Activated gamma-delta T cell (primary cell): ENCODE results near the gene CMPK1.

Experiments
- DNase-seq: peaks from one replicate; lab custom pipeline; 2025; lab: John Stamatoyannopoulos, UW

The CMPK1 gene

DNA sequence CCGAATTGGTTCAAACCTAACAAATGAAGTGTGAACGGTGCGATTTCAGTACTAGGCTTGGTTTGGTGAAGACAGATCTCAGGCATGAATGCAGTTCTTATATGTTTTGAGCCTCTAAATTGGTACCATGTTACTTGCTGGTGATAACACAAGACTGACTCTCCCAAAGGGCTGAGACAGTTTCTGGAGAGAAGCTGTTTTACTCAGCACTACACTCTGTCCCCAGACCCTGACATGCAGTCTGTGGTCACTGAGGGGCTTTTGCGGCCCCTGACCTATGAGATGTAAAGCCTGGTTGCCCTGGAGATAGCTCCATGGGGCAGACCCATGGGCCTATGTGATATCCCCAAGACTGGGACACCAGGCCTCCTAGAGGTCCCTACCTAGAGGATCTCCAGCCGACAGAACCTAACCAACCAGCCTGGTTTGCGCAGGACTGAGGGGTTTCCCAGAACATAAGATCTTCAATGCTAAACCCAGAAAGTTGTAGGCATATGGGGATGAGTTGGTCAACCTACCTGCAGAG lies 63.1 kb downstream of the CMPK1 start:
- no peak for DNase-seq

DNA sequence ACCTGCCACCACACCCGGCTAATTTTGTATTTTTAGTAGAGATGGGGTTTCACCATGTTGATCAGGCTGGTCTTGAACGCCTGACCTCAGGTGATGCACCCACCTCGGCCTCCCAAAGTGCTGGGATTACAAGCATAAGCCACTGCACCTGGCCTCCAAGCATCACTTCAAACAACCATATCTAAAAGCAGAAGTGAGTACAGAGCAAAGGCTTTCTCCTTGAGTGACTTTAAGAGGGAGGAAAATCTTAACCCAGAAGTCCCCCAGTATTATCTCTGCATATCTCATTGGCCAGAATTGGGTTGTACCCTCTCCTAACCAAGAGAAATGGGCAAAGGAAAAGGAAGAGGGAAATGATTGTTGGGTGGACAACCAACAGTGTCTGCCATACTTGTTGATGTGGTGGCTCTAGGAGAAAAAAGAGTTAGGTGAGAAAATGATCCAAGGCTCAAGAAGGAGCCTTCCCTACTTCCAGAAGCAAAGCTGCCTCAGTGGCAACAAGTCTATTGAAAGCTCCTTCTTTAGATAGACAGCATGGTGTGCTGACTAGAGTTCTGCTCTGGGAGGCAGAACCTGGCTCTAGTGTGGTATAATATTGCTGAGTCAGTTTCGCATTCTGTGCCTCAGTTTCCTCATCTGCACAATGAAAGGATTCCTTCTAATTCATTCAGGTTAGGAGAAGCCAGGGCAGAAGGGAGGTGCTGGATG lies 65.7 kb downstream of the CMPK1 start:
- no peak for DNase-seq

- DNase-seq = no peak
These were observed 66.2 kb downstream of the CMPK1 start for GRCh38 chr1:47399846-47400155.

GRCh38 chr1:47401761-47402160 lies 68.2 kb downstream of the CMPK1 start:
- DNase-seq = no peak

DNA sequence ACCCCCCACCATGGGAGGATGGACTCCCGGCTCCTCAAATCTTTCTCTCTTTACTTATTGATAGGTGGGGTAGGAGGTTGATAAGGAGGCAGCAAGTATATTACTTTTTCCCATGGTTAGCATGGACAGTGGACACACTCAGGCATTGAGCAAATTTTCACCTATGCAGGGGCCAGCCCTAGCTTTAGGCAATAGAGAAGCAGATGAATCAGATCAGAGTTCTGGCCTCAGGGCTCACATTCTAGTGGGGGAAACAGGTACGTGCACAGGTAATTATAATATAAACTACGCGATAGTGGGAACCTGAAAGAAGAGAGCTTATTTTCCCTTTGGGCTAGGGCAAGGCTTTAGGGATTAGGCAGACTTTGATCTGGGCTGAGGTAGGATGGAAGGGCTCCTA lies 69.0 kb downstream of the CMPK1 start:
- no peak for DNase-seq

DNA sequence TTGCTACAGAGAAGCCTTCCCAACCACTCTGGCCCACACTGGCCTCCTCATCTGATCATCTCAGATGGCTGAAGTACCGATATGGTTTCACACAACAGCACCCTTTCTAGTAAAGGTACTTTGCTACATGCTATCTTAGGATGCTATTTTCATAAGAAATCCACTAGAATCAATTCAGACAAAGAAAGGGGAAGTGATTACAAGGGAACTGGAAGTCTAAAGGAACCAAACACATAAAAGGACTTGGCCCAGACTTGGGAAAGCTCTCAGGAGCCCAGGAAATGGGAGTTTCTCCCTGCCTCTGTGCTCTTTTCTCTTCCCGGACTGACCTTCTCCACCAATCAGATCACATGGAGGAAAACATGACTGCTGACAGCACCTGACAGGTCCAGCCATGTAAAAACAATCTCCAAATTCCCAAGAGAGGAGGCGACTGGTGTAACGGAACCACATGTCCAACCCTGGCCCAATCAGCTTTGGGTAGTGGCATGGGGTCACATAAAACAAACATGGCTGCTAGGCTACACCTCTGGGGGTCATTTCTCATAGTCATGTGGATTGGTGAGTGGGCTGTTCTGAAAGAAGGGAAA lies 69.8 kb downstream of the CMPK1 start:
- no peak for DNase-seq

- no peak for DNase-seq
These were observed 72.1 kb downstream of the CMPK1 start for GRCh38 chr1:47405697-47406096.

DNA sequence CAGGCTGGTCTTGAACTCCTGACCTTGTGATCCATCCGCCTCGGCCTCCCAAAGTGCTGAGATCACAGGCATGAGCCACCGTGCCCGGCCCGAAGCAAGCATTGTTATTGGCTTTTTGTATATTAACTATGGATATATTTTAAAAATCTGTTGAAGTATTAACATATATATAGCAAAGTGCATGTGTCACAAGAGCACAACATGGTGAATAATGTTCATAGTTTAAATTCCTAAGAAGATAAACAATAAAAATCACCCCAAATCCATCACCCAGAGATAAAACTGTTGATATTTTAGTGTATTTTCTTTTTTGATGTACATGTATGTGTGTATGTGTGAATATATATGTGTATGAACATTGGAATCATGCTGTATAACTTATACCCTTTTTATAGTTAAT lies 73.4 kb downstream of the CMPK1 start:
- DNase-seq = no peak

- no peak for DNase-seq
These were observed 73.9 kb downstream of the CMPK1 start for GRCh38 chr1:47407481-47407880.

- DNase-seq = no peak
These were observed 75.9 kb downstream of the CMPK1 start for GRCh38 chr1:47409311-47410067.

DNA sequence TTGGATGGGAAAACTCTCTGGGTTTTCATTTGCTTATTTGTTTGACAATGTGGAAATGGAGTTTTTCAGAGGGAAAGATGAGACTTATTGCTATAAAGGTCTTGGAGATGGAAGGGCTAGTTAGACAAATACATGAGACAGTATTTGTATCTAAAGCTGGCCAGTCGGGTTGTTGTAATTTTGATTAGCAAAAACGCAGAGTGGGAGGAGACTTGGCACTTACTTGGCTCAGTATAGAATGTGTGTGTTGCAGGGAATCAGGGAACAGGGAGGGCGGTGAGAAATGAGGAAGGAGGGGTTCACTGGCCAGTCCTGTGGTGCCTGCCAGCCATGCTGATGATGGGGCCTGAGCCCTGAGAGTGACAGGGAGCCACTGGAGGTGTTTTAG lies 76.5 kb downstream of the CMPK1 start:
- no peak for DNase-seq

DNA sequence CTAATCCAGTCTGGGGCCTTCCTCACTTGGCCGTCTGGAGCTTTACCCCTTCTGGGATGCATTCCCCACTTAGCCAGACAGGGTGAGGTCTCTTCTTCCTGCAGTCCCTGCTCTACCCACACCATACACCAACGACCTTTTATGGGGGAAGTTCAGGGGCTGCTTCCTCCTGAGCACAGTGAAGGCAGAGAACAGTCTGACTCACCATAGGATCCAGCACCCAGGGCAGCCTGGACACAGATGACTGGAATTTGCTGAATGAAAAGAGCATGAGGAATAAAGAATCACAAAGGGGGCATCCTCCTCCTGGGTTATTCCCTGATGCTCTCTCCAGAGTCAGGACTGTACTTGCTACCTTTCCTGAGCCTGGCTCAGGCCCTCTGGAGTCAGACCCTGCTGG lies 77.8 kb downstream of the CMPK1 start:
- no peak for DNase-seq

DNA sequence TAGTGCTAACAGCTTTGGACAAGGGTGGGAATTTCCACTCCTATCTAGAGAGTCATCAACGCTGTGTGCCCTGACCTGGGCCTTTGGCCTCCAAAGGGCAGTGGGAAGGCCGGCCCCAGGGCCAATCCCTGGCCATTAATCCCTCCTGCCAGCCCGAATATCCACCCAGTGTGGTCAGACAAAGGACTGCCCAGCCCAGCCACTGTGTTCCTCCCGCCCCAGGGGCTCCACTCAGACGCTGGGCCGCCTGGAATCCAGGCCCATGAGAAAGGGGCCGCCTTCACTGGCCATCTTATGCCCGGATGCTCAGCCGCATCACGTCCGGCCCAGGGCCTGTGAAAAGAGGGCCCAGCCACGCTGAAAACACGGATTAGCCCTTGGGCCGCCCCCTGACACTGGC lies 78.8 kb downstream of the CMPK1 start:
- DNase-seq = no peak

DNA sequence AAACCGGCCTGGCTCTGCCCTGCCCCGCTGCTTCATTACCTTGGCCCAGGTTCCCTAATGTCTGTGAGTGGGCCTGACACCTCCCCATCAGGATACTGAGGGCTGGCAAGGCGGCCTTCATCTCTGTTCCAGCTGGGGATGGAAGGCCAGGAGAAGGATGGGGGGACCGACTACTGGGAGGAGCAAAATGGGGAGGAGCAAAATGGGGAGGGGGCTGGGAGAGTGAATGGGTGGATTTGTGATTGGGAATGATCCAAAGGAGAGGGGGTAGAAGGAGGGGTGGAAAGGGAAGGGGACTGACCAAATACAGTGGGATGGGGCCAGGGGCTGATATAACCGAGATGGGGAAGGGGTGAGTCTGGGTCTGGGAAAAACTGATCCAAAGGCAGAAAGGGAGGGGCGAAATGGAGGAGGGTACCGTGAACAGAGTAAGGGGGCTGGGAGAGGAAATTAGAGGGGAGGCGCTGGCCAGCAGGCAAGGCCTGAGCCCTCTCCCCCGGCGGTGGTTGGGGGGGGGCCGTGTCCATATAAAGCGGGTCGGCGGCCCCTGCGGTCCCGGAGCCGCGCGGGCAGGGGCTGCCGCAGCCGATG lies 82.2 kb downstream of the CMPK1 start, which contains the start of gene FOXE3:
FOXE3 (plus strand) TSS at position 558 of the 591 bp plus-strand sequence; CDS start at position 589, 31 bp downstream.
- no peak for DNase-seq

DNA sequence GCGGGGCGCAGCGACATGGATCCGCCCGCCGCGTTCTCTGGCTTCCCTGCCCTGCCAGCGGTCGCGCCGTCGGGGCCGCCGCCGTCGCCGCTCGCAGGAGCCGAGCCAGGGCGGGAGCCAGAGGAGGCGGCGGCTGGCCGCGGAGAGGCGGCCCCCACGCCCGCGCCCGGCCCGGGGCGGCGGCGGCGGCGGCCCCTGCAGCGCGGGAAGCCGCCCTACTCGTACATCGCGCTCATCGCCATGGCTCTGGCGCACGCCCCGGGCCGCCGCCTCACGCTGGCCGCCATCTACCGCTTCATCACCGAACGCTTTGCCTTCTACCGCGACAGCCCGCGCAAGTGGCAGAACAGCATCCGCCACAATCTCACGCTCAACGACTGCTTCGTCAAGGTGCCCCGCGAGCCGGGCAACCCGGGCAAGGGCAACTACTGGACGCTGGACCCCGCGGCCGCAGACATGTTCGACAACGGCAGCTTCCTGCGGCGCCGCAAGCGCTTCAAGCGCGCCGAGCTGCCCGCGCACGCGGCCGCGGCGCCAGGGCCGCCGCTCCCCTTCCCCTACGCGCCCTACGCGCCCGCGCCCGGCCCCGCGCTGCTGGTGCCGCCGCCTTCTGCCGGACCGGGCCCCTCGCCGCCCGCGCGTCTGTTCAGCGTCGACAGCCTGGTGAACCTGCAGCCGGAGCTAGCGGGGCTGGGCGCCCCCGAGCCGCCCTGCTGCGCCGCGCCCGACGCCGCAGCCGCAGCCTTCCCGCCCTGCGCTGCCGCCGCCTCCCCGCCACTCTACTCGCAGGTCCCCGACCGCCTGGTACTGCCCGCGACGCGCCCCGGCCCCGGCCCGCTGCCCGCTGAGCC lies 83.0 kb downstream of the CMPK1 start:
- DNase-seq = no peak

DNA sequence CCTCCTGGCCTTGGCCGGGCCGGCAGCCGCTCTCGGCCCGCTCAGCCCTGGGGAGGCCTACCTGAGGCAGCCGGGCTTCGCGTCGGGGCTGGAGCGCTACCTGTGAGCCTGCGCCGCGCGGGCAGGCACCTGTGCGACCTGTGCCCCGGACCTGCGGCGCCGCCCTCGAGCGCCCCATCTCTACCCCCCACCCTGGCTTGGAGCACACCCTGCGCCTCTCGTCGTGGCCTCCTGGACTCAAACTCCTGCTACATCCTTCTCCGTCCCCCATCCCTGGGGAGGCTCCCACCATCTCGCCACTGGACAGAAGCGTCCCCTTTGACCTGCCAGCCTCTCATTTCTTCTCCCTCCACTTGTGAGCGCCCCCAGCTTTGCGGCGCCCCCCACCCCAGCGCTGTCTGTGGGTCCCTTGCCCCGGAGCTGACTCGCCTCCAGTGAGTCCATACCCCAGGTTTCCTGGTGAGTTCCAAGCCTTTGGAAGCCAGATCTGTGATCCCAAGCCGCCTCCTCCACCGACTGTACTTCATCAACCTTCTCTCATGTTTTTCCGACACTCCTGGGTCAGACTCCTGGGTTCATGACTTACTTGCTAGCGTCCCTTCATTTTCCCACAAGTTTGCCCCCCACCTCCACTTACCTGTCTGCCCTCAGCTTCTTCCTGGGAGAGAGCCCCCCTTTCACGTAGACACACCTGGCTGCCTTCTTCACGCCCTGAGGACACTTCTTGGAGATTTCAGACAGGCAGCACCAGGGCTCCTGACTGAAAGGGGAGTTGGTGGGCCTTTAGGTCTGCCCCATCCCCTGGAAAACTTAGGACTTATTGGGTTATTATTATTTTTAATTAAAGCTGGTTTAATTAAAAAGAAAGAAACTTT lies 83.8 kb downstream of the CMPK1 start:
- DNase-seq = no peak

DNA sequence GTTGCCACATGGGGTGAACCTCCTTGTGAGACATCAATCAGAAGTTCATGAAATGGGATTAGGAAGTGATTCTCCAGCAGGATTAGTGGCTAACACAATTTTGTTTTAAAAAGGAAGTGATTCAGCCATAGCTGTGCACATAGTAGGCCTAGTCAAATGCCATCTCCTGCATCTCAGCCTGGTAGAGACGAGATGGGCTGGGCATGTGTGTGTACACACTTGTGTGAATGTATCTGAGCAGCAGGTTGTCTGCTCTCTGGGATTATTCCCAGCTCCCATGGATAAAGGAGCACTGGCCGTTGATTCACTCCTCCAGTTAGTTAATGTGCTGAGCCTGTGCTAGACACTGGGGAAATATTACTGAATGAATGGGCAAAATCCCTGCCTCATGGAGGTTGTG lies 84.5 kb downstream of the CMPK1 start:
- no peak for DNase-seq

GRCh38 chr1:47418681-47419325 lies 85.2 kb downstream of the CMPK1 start:
- no peak for DNase-seq

GRCh38 chr1:47420547-47420946 lies 87.0 kb downstream of the CMPK1 start:
- no peak for DNase-seq

- DNase-seq = no peak
These were observed 90.3 kb downstream of the CMPK1 start for GRCh38 chr1:47423872-47424271.
